ENCODE measurements around the gene TSPEAR.

GRCh38 chr21:44492567-44493385 is 218.6 kb downstream of the TSPEAR start:
- TF ChIP-seq TEAD4 (IDR thresholded peaks at IDR 0.05; ENCODE audit: borderline replicate concordance, insufficient read depth) (no peak), CTCF (IDR thresholded peaks at IDR 0.05) (no peak)

Measured in SK-N-SH (cell line).